Head of caudate nucleus (tissue), 42 donors: ENCODE data around the gene DCLK3.

Experiments used
- DNase-seq, 42 donors: peaks; one replicate each; pipeline versions ENCODE4 v3.0.0 to v3.0.0-alpha.2; 2020 to 2021; ENCODE audit warnings: mixed read lengths in 7 of 42
- intact Hi-C: fragments of 100-400 bp; cut with DNase I; formaldehyde crosslinking; loops from one replicate; pipeline ENCODE4 v1.15.0; 2022

Gene DCLK3, protein sequence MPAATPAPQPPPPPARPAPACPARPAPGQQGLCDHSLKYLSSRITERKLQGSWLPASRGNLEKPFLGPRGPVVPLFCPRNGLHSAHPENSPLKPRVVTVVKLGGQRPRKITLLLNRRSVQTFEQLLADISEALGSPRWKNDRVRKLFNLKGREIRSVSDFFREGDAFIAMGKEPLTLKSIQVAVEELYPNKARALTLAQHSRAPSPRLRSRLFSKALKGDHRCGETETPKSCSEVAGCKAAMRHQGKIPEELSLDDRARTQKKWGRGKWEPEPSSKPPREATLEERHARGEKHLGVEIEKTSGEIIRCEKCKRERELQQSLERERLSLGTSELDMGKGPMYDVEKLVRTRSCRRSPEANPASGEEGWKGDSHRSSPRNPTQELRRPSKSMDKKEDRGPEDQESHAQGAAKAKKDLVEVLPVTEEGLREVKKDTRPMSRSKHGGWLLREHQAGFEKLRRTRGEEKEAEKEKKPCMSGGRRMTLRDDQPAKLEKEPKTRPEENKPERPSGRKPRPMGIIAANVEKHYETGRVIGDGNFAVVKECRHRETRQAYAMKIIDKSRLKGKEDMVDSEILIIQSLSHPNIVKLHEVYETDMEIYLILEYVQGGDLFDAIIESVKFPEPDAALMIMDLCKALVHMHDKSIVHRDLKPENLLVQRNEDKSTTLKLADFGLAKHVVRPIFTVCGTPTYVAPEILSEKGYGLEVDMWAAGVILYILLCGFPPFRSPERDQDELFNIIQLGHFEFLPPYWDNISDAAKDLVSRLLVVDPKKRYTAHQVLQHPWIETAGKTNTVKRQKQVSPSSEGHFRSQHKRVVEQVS

GRCh38 chr3:36763850-36764703, at the start of gene DCLK3:
Gene DCLK3 (minus strand): TSS chr3:36764553. CDS start chr3:36764263, 290 bp downstream.
- peak; percentile 11 to 85 (median 60) for DNase-seq
- intact Hi-C loops, result no loop called here

- intact Hi-C loops, result no loop called here
Observed at GRCh38 chr3:36813305-36813704, 49.0 kb upstream of the DCLK3 start.

GRCh38 chr3:36812240-36812639, 47.9 kb upstream of the DCLK3 start:
- intact Hi-C loops, result no loop called here
- peak in 1 of 42 donors; percentile 17 for DNase-seq

More at GRCh38 chr3:36813305-36813704, 49.0 kb upstream of the DCLK3 start:
- peak in 40 of 42 donors; percentile 21 to 90 (median 64) for DNase-seq

DNA sequence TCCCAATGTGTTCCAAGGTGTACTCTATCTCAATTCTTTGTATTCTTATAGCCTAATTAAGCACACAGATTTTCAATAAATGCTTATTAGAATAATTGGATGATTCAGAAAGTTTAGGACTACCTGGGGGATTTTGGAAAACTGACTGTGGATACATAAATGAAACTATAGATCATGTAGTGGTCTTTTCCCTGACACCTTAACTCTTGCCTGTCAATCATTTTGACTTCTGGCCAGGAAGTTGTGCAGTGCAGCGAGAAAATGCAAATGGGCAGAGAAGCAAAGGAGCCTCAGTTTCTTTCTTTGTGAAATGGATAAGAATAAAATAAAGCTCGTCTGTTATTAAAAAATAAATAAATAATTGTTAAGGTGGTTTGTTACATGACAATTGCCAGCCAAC, 47.4 kb upstream of the DCLK3 start:
- DNase-seq, result no peak
- intact Hi-C loops, result no loop called here

DNA sequence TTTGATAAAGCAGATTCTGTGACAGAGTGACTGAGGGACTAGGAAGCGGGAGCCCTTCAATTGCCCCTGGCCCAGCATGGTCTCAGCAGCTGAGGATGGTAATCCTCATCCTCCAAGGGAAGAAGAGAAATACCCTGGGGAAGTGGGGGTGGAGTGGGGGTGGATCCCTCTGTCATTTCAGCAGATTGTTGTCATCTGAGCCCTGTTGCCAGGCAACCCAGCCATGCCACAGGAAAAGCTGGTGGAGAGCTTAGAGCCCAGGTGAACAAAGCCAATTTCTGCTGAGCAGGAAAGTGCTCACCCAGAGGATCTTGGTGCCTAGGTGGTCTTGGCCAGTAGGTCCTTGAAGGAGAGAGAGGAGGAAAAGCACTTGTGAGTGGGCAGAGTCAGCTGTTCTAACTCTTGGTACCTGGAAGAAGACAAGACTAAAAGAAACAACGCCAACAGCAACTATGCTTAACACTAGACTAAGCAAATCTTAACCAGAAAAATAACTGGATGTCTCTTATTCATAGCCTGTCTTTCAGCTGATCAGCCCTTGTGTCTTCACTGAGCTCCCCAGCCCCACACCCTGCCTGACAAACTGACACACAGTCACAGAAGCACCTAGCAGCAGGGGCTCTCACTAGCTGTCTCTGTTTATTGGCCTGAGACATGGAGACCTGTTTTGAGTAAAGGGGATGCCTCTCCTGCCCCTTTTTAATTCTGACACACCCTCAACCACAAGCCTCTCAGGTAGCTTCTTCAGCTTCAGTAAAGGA, 40.1 kb upstream of the DCLK3 start:
- intact Hi-C loops, result no loop called here
- DNase-seq, result peak; percentile 43 to 91 (median 74)

GRCh38 chr3:36803091-36803791, 38.9 kb upstream of the DCLK3 start:
- DNase-seq, result peak in 12 of 42 donors; percentile 16 to 62 (median 38)
- intact Hi-C loops, result no loop called here

DNA sequence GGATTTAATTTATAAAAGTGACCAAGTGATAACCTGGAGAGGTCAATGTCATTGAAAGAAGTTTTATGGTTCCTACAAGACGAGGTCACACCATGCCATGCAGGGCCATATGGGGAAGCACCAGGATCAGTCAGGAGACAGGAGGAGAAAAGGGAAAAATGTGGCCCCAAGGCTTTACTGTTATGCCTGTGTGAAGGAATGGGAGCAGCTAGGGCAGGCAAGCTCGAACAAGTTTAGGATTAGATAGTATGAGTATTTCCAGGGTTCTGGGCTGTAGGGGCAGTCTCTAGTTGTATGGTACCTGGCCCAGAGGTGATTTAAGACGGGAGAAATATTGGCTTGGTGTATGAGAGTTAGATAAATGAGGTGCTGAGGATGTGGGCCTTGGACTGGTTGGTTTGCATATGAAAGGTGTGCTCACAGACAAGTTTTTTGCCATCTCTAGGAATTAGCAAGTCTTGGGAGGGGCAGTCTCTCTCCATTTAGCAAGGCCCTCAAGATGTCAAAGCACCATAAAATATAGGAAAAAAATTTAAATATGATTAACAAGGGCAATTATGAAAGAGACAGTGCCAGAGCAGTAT, 36.3 kb upstream of the DCLK3 start:
- DNase-seq, result peak in 1 of 42 donors; percentile 17
- intact Hi-C loops, result no loop called here

- DNase-seq, result no peak
- intact Hi-C loops, result no loop called here
Observed at GRCh38 chr3:36796881-36797280, 32.5 kb upstream of the DCLK3 start.

GRCh38 chr3:36796161-36796560, 31.8 kb upstream of the DCLK3 start:
- no peak for DNase-seq
- intact Hi-C loops, result no loop called here

DNA sequence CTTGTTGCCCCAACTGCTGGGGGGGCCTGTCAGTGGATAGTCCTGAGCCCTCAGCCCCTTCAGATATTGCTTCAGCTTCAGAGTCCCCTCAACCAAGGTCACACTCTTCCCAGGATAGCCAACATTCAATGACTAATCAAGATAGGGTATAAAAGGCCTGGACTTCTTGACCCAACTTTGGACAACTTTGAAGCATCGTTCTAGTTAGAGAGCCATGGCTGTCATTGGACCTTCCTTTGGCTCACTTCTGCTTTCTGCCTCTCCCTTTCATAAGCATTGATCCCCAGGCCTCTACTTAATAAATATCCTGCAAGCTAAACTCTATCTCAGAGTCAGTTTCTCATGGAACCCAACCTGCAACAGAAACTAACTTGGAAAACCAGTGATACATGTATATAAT, 31.3 kb upstream of the DCLK3 start:
- DNase-seq, result no peak
- intact Hi-C loops, result no loop called here

GRCh38 chr3:36792342-36792741, 28.0 kb upstream of the DCLK3 start:
- no peak for DNase-seq
- intact Hi-C loops, result no loop called here

GRCh38 chr3:36790765-36791164, 26.4 kb upstream of the DCLK3 start:
- peak in 3 of 42 donors; percentile 20 to 55 (median 22) for DNase-seq
- intact Hi-C loops, result no loop called here

DNA sequence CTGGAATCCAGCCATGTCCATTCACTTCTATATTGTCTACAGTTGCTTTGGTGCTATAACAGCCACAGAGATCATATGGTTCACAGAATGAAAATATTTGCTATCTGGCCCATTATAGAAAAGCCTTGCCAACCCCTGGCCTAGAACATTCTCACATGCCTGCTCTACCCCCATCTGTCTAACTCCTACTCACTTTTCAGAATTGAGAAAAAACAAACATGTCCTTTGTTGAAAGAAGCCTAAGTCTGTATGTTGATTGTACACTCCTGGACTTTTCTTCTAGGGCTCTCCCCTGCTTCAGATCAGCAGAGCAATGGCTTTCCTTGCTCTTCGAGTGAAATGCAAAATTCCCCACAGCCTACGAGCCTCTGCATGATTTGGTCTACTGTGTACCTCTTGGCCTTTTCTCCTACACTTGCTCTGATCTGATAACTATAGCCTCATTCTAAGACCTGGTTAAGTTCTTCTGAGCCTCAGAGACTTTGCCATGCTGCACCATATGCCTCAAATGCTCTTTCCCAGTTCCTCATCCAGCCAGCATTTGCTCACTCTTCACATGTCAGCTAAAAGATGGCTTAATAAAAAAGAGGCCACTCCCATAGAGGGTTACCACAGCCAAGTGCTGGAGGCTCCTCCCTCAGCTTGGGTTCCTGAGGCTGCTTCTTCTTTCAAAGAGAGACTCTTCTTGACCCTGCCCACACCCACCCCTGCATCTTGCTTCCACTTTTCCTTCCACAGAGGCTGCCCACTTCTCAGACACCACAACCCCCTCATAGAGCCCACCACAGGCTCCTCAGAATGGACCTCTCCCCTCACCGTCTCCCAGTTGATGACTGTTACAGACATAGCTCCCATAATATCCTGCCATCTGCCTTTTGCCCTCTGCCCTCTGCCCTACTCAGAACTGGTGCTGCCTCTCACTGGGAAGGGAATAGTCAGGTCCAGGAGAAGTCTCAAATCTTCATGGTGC, 22.9 kb upstream of the DCLK3 start:
- intact Hi-C loops, result no loop called here
- no peak for DNase-seq

DNA sequence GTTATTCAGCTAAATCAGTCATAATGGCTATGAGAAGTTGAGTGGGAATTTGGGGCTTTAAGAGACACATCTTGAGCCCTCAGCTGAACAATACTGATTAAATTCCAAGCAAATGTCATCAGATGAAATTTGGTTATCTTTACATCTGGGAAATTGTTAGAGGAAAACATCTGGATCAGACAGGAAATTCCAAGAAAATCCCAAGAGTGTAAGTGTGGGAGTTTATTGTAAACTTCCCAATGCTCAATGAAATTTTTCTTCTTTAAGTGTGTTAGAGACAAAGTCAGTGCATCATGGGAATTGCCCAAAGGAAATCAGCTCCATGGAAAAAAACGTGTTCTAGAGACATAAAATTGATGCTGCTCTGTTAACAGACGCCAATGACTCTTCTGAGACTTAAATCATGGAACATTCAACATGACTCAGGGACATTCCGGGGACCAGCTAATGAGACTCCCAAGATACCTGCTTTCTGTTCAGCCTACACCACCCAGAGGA, 19.8 kb upstream of the DCLK3 start:
- intact Hi-C loops, result no loop called here

DNA sequence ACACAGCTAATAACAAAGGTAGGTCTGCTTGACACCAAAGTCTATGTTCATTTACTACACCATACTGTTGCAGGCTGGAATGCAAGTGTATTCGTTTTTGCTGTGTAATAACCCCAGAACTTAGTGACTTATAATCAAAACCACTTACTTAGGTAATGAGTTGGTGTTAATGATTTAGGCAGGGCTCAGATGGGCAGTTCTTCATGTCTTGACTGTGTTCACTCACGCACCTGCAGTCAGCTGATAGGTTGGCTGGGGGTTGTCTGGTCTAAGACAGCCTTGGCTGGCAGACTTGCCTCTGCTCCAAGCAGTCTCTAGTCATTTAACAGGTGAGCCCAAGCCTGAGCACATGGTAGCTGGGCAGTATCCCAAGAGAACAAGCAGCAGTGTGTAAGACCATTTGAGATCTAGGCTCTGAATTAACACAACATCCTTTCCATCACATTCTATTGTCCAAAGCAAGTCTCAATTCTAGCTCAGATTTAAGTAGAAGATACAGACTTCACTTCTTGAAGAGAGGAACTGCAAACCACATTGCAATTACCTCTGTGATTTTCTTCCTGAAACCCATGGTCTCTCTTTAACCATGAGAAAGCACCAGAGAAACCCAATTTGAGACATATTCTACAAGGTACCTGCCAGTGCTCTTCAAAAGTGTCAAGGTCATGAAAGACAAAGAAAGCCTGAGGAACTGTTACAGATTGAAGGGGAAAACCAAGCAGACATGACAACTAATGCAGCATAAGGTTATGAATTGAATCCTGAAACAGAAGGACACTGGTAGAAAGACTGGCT, 13.3 kb upstream of the DCLK3 start:
- DNase-seq, result peak in 4 of 42 donors; percentile 18 to 46 (median 26)
- intact Hi-C loops, result no loop called here

More for the DNA sequence above, 19.8 kb upstream of the DCLK3 start:
- DNase-seq, result no peak
